GM19238 (cell line): ENCODE data around the gene FUT8.

Experiments
- DNase-seq: peaks from one replicate; pipeline ENCODE4 v3.0.0; 2011; ENCODE audit warnings: low spot score; ENCODE audit not compliant: insufficient read length

Gene FUT8

DNA sequence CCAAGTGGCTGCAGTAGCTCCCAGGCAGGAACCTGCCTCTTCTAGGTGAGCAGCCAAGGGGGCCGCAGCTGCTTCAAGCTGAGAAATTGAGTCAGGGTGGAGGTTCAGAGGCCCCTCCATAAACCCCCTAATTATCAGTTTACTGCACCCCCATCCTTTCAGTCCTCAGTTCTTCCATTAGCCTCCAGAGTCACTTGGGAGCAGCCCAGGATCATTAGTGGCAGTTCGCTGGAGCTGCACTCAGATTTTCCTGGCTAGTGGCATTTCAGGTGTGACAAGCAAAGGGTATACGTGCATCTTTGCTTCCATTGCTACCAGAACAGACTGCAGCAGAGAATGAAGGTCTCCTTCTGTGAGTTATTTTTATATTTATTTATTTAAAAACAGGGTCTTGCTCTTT is 358.7 kb downstream of the FUT8 start:
- DNase-seq: no peak

DNA sequence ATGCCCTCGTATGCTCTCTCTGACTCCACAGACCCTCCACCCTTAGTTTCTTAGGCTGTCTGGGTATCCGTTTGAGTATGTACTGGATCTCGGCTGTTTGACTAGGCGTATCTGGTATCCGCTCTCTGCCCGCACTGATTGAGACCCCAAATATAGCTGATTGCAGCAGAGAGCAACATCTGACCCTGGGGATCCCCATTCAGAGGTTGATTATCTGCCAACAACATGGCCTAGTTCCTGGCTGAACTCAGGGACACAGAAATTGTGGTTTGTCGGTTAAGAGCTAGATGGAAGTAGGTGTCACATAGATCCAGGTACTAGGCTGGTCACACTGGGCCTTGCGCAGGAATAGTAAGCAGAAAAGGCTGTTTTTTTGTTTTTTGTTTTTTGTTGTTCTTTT is 359.9 kb downstream of the FUT8 start:
- DNase-seq: no peak

DNA sequence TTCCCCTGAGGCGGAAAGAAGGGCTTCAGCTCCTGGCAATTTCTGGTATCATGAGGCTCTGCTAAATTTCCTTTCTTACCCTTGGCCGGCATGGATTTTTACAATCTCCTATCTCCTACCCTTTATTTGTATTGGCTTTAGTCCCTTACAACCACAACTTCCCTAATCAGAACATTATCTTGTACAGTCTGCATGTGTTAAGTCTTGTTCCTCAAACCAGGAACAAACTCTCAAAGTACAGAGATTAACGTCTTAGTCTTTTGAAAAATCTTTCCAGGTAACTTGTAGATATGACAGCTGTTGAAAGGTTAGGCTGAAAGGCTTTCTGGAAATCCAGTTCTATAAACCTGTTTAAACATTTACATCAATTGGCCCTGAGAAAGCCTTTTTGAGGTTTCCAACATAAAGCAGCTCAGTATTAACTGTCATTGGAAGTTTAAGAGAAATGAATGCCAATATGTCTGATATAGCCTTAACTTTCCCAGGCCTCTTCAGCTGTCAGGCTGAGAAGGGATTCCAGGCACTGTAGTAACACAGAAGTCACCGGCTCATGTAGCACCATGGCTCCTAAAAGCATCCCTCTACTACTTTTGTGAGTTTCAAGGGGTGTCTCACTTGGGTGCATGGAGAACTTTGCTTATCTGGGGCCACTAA is 360.5 kb downstream of the FUT8 start:
- DNase-seq: no peak

GRCh38 chr14:65774041-65774440 is 361.5 kb downstream of the FUT8 start:
- DNase-seq: no peak

- no peak for DNase-seq
Observed at GRCh38 chr14:65776193-65776852, 363.8 kb downstream of the FUT8 start.

DNA sequence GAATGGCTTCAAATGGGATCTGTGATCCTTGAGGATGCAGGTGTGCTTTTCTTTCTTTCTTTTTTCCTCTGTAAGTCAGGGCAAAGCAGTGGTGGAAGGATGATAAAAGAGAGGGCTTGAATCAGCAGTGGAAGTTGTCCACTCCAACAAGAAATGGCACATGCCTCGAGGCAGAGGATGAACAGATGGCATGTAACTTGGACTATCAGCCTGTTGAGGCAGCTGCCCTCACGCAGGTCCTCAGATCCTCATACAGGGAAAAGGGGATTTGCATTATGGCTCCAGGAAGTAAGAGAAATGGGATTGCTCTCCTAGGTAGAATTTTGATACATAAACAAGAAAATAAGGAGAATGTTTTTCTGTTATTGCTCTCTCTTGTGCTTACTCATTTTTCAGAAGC is 368.0 kb downstream of the FUT8 start:
- DNase-seq: no peak

- no peak for DNase-seq
Observed at GRCh38 chr14:65783101-65783500, 370.6 kb downstream of the FUT8 start.

GRCh38 chr14:65783576-65783975 is 371.0 kb downstream of the FUT8 start:
- no peak for DNase-seq

GRCh38 chr14:65784574-65784973 is 372.0 kb downstream of the FUT8 start:
- DNase-seq: no peak

- no peak for DNase-seq
Observed at GRCh38 chr14:65787461-65787860, 374.9 kb downstream of the FUT8 start.

DNA sequence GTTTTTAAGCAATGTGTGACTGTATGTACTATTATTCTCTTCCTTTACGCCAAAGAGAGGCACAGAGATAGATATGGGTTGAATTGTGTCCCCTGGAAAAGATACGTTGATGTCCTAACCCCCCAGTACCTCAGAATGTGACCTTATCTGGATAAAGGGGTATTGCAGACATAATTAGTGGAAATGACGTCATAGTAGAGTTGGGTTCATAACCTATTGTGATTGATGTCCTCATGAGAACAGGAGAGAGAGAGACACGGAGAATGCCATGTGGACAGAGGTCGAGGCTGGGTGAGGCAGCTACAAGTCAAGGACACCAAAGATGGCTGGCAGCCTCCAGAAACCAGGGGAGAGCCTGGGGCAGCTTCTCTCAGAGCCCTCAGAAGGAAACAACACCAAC is 376.3 kb downstream of the FUT8 start:
- no peak for DNase-seq

- no peak for DNase-seq
Observed at GRCh38 chr14:65789363-65789762, 376.8 kb downstream of the FUT8 start.

DNA sequence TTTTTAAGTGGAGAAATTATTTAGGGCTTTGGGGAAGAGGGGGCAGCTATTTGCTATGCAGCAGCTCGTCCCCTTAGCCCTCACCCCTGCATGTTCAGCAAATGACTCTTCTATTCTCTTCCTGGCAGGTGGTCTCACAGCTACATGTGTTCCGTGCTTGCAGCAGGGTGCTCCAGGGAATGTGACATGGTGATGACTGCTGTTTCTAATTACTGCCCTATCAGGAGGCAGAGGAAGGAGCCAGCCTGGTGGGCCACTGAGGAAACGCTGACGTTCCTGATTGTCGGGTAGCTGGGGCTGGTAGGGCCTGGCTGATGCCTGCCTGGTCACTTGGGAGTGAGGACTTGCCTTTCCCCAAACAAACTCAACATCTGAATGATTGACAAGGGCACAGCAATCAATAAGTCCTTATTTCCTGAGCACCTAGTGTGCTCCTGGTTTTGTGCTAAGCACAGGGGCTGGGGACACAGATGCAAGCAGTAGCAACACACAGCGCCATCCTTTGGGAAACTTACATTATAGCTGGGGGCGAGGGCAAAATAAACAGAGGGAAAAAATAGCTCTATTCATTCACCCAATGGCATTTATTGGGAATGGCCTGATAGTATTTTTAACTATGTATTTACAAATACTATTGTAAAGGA is 377.8 kb downstream of the FUT8 start:
- DNase-seq: no peak

DNA sequence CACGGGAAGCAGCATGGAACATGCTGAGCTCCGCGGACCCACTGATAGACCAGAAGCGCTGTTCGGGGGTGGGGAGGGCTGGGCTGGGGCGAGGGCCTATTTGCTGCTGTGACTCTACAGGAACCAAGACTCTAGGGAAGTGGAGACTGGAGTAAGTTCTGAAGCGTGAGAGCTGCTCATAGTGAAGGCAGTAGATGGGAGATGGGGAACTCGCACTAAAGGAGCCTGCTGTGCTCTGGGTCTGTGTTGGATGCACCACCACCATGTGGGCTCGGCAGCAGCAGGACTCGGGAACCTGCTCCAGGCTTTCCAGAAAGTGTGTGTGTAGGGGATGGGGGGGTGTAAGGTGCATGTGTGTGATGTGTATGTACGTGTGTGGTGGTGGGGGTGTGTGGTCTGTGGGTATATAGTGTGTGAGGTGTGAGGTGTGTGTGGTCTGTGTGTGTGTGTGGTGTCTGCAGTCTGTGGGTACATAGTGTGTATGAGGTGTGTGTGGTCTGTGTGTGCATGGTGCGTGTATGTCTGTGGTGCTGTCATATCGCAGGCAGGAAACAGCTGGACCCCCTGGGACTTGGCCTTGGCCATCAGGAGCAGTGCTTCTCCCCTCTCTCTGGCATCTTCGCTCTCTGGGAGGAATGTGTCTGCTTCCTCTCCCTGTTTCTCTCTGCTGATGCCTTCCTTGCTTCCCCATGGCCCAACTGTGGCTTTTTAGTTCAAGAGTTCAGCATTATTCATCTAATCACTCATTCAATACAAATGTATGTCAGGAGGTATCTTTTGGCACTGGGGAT is 378.9 kb downstream of the FUT8 start:
- DNase-seq: no peak

GRCh38 chr14:65792208-65792905 is 379.8 kb downstream of the FUT8 start:
- no peak for DNase-seq
